Stimulated activated CD4-positive, alpha-beta T cell treated with anti-CD3 and anti-CD28 coated beads, TNF-alpha, amount 100 ng/mL, for 4 hours (primary cell): ENCODE measurements around the gene USP48.

Experiments used
- DNase-seq, 3 experiments: peaks; one replicate each; pipeline ENCODE4 v3.0.0-alpha.2; 2020; ENCODE audit warnings: low read depth in 3 of 3

USP48 gene

DNA sequence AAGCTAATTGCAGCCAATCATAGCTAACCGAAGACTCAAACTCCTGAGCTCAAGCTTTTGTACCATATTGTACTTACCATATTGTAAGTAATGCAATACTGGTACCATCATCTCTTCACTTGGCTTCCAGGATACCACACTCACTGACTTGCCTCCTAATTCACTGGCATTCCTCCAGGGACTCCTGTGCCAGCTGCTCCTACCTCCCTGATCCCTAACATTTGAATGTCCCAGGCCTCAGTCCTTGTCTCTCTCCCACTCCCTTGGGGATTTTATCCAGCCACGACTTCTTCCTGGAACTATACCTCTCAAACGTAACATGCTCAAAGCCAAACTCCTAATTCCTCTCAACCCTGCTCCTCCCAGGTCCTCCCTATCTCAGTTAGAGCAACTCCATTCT lies 33.8 kb downstream of the USP48 start:
- no peak for DNase-seq

DNA sequence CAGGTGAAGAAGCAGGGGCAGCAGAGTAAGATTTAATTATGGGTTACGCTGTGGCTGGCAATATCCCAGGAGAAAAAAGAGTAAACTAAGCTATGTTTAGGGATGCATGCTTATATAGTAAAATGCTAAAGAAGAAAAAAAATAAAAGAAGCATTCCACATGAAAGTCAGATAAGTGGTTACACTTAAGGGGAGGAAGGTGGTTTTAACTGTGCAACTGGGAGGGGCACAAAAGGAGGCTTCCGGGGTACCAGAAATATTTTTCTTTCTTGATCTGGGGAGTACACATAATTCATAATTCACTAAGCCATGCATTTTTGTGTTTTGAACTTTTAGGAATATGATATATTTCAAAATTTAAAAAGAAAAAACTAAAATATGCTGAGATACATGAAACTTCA lies 39.5 kb downstream of the USP48 start:
- no peak for DNase-seq

DNA sequence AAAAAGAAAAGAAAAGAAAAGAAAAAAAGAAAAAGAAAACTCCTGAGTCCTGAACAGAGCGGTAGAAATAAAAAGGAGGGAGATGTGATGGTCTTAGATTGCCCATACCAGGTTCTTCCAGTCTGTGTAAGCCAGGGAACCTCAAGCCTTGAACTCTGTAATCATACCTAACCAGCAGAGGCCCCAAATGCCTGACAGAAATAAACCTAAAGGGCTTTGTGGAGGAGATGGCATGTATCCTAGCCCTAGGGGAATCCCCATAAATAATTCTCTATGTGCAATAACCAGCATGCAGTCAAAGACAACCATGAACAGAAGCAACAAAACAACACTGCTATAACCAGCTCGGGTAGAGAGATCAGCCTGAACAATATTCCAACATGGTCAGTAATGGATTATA lies 40.4 kb downstream of the USP48 start:
- no peak for DNase-seq

DNA sequence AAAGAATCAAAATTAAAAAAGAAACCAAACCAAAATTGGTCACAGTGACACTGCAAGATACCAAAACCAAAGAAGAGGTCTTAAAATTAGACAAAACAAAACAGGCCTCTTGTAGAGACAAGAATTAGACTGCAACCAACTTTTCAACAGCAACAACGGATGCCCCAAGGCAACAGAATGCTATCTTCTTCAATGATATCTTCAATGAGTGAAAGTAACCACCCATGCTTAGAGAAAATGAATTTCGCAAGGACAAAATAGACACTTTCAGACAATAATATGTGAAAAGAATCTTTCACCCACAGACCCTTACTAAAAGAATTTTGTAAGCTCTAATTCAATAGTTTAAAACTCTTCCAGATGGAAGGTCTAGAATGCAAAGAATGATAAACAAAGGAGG lies 41.7 kb downstream of the USP48 start:
- no peak for DNase-seq

DNA sequence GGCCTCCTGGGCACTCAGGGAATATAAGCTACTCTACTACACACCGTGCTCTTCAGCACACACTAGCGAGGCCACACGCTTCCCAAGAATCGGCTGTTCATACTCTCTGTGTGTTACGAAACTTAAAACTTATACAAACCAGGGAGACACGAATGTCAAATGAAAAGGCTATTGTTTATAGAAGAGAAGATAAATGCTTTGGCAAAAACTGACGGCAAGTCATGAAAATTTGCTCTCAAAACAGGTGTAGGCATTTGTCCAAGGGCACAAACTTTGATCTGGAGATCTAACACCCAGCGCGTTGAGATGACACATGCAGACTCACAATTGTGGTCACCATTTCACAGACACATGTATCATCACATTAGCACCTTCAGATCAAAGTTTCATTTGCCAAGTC lies 46.1 kb downstream of the USP48 start:
- DNase-seq, result no peak

DNA sequence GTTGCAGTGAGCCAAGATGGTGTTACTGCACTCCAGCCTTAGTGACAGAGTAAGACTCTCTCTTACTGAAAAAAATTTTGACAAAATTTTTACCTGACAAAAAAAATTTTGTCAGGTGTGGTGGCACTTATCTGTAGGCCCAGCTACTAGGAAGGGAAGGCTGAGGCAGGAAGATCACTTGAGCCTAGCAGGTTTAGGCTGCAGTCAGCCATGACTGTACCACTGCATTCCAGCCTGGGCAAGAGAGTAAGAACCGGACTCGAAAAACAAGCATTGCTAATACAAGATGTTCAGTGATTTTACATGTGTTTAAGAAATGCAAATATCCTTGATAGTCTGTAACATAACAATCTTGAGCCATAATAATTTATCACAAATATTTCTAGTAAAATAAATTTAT lies 46.9 kb downstream of the USP48 start:
- DNase-seq, result no peak

DNA sequence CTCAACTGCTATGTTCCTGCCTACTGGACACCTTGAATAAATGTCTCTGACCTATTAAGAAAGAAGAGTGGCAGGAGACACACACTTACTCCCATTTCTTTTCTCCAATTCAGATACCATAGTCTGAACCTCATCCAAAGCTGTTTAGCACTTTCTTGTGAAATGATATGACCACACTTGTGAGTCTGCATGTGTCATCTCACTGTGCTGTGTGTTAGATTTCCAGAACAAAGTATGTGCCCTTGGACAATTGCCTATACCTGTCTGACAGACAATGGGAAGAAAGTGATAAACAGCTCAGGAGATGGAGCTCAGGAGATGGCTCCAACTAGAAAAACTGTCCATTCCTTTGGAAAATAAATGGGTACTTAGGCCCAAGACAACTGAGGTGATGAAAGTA lies 48.4 kb downstream of the USP48 start:
- no peak for DNase-seq

DNA sequence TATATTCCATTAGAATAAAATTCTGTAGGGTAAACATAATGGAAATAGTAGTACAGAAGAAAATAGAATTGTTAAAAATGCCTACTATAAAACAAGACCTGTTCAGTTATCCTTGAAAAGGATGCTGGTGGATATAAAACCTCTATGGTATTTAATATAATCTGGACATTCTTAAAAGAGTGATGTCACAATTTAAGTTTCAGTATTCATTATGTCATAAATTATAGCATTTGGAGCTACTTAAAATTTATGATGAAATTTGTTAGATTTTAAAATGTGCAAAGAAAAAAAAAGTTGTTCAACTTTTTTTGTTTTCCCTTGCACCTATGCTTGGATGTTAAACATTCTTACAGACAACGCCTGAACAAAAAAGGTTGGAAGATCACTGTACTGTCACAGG lies 50.3 kb downstream of the USP48 start:
- no peak for DNase-seq

DNA sequence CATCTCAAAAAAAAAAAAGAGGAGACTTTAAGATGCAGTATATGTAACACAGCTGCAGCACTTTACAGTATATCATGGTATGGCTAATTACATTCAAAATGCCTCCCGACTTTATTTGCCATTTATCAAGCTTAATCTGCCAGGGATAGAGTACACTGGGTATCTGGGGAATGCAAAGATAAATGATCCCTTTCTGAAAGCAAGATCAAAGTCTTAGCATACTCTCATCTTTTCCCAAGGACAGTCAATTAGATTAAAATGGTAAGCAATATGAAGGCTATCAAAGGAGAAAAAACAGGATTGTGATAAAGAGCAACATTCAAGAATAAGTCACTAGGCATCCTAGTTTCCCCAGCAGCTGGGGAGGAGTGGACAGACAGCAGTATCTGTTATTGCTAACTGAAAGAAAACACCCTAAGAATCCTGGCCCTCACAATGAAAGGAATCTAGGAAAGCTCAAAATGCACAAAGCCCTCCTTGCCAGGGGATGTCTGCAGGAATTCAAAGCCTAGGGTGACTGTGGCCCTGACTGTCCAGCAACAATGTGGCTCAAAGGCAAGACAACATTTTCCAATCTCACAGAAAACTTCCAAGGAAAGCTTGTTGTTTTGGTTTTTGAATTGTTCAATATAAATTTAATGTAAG lies 57.1 kb downstream of the USP48 start:
- no peak for DNase-seq

DNA sequence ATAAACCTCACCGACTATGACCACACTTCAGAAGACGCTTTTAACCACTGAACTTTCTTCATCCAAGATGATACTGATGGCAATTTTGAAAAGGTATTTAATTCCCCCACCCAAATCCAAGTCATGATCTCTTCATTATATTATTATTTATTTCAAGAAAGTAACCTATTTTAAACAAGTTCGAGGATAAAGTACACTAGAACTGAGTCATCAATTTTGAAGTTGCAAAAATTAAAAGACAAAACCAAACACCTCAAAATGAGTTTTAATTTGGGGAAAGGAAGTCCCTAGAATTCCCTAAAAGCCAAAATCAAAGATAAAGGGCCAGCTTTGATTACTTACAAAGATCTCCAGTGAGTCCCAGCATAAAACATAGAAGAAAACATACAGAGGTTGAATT lies 58.4 kb downstream of the USP48 start:
- no peak for DNase-seq

DNA sequence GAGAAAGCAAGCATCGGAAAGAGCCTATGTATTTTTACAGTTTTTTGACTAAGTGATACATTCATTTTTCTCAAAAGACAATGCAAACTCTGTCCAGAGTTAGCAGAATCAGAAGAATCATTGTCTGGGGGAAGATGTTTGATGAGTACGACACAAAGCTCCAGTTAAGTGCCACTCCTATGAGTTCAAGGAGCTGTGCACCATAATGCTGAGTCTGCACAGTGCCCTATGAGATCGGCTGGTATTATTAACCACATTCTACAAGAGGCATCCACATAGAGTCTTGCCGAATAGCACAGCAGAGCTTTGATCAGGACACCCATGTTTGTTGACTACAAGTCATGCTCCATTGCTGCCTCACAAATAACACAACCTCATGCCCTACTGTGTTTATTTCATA lies 58.9 kb downstream of the USP48 start:
- no peak for DNase-seq

DNA sequence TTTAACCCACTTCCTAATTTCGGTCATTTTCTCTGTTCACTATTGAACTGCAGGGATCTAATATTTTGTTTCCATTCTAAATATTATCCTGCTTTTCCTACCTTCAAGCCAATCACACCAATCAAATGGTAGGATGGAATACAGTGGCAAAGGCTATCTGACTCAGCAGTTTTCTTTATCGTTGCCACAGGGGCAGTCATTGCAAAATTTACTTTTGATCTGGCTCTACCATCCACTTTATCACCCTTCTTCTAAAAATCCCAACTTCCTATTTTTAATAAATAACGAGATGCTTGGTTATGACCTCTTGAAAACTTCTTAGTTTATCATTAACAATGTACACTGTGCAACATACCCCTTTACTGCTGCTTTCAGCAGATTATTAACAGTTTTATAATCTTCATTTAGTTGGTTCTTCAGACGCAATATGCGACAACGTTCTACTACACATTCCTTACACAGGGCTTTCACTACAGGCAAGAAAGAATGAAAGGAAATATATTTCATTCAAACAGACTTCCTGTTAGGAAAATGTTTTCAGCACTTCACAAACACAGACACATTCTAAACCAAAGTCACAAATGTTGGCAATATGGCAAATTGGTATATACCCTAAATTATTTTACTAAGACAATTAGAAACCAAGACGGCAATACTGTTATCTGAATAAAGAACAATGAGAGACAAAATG lies 61.5 kb downstream of the USP48 start:
- DNase-seq, result no peak

DNA sequence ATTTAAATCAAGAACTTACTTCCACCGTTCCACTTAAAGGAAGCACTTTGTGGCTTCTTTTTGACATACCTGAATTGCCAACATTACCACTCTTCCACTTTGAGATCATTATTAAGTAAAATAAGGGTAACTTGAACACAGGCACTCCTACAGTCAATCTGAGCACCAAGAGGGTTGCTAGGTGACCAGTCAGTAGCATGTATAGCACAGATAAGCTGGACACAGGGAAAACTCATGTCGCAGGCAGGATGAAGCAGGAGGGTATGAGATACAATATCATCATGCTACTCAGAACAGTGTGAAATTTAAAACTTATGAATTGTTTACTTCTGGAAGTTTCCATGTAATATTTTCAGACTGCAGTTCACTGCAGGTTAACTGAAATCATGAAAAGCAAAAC lies 66.8 kb downstream of the USP48 start:
- DNase-seq, result no peak

DNA sequence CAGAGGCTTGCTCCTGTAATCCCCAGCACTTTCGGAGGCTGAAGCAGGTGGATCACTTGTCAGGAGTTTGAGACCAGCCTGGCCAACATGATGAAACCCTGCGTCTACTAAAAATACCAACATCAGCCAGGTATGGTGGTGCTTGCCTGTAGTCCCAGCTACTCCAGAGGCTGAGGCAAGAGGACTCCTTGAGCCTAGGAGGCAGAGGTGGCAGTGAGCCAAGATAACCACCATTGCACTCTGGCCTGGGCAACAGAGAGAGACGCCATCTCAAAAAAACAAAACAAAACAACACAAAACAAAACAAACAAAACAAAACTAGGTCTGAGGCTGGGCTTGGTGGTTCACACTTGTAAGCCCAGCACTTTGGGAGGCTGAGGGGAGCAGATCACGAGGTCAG lies 75.1 kb downstream of the USP48 start:
- no peak for DNase-seq

DNA sequence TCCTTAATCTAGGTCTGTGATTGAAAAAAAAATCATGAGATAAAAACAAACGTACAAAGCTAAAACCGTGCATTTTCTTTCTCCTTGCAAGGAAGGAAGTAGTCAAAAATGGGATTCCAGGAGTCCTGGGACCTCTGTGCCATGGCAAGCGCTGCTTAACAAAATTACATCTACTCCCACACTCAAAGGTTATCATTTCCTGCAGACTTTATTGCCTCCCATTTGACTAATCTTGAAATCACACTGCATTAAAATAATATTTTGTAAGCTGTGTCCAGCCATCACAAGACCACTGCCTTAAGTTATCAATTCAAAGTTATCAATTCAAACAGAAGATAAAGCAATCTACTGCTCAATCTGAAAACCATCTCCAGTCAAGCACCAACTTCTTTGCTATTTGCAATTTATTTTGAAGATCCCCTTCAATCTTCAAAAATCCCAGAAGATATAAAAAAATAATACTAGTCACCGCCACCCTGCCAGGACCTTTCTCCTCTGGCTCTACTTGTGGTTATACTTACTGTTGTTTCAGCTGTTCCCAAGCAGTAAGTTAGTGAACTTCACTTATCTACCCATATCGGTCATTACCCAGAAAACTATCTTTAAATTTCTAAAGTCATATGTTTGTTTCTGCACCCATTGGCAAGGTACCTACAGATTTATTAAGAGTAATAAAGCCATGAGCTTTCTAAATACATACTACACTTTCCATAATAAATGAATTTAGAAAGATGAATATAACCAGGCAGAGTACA lies 75.7 kb downstream of the USP48 start:
- no peak for DNase-seq

DNA sequence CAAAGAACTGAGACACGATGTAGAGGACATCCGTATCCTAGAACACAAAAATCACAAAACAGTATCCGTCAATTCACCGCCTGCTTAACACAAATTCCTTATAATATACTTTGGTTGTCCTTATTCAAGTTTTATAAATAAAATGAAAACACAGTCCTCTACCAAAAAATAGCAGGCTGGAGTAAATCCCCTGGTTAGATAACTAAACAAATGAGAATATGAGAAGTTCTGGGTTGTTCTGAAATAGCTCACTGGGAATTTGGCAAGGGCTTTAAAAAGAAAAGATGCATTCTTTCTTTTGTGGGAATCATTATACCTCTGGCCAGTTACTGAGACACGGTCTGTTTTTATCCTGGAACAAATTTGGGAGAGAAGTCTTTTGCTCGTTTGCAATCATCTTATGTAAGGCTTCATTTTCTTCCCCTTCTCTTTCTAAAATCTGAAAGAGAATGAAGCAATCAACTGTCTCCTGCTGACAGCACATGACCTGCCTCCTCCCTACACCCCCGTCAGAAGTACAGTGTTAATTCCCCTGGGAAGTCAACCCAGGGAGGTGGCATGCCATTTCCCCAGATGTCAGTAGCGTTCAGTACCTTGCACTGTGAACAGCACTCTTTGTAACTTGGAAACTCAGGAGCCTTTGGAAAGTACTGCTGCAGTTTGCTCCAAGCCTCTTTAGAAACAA lies 76.7 kb downstream of the USP48 start:
- DNase-seq, result no peak

DNA sequence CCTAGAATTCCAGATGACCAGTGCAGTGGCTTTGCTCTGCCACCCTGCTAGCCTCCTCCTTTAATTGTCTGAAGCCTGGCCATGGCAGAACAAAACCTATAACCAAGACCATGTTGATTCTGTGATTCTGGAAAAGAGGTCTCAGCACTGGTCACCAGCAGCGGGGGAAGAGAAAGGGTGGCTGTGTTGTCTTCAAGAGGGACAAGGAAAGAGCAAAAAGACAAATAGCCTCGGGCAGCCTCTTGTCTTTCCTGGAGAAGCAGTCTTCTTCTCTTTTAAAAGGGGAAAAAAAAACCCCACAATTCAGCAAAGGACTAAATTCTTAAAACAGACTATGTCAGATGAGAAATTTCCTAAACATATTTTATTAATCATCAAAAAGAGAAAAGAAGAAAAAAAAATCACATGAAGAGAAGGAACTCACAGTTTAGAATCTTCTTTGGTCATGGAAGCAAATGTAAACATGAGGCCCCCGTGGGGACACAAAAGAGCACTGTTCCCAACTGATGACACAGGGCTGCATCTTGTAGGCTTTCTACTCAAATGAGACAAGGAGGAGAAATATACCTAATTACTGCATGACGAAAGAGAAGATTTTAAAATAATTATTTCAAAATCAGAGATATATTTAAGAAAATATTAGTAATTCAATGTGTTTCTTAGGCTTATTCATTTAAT lies 77.5 kb downstream of the USP48 start:
- no peak for DNase-seq

DNA sequence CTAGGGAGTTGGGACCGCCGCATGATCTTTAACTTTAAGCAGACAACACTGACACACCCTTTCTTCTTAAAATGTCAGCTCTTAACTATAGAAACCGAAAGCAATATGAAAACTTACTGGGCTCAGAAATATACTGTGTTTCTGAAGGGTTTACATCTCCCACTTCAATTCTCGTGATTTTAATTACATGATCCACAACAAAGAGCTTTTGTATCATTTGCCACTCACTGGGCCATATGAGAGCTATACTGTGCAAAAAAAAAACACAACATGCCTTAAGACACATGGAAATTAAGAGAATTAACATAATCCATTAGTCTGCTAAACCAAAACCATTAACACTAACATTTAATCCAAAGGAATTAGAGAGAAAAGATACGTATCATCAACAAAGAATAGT lies 78.8 kb downstream of the USP48 start:
- DNase-seq, result no peak

DNA sequence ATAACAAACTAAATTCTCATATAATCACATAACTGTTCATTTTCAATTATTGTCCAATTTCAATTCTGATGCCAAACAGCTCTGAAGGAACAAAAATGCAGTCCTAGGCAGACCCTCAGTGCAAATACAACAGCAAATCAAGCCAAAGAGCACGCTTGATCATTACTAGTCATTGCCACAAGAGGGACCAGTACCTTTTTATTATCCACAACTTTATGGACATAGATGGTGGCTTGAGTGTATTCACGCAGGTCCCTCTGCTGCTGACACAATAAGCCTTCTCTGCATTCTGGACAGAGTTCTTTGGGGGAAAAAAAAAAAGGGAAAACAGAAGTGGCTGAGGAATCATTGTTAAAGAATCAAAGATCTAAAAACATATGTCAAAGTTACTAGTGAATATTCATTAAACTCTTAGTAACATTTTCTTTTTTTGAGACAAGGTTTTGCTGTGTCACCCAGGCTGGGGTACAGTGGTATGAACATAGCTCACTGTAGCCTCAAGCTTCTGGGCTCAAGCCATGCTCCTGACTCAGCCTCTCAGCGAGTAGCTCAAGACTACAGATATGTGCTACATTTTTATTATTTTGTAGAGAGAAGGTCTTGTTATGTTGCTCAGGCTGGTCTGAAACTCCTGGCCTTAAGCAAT lies 79.5 kb downstream of the USP48 start:
- no peak for DNase-seq

DNA sequence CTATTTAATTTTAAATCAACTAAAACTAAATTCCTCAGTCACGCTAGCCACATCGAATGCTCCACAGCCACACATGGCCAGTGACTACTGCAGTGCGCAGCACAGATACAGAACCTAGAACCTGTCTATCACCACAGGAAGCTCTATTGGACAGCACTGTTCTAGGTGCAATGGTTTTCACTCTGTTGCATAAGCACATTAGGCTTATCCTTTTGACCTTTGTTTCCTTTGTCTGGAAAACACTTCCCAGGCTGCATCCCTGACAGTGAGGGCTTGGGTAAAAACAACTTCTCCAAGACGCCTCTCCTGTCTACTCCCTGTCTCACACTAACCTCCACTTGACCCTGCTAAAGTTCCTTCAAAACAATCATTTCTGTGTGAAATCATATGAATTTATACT lies 80.2 kb downstream of the USP48 start:
- no peak for DNase-seq

DNA sequence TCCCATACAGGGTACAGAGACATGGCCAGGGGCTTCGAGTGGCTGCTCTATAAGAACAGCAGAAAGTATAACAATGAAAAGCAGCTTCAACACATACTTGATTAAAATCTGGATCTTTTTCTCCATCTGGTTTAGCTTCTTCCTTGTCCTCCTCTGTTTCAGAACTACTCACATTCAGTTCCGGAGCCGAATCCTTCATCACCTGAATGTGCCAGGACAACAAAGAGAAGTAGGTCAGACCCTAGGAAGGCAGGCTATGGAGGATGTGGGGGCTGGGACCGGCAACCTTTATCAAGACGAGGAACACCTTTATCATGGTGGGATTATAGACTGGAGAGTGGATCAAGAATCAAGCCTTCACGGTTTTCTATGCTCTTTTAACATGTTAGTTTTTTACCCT lies 81.5 kb downstream of the USP48 start:
- DNase-seq, result no peak

DNA sequence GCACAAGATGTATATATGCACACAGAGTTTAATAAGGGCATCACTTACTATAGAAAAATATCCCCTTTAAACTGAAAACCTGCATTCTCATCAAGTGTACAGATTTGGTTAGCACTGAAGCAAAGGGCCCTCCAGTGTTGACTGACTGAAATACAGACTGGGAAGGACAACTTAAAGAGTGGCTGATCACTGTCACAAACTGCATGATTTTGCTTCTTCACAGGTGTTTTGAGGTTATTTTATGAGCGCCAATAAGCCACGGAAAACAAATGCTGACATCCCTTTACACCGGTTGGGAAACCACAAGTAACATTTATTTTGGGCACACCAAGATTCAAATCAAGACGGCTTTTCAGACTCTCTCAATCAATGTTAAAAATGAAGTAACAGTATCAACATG lies 82.9 kb downstream of the USP48 start:
- DNase-seq, result no peak
